Measurements from ENCODE around the gene PRR15L. TPM values are rescaled to one million over a fixed set of nuclear protein-coding genes. Genes with fewer than 3 reads are reported as not detected.

The PRR15L gene
- total and polyA plus RNA-seq, 2 of the 8 experiments (the other 6 are each of a cell fraction or from before 2014, with no cell fraction given), result 0.26 to 1.1 TPM

DNA sequence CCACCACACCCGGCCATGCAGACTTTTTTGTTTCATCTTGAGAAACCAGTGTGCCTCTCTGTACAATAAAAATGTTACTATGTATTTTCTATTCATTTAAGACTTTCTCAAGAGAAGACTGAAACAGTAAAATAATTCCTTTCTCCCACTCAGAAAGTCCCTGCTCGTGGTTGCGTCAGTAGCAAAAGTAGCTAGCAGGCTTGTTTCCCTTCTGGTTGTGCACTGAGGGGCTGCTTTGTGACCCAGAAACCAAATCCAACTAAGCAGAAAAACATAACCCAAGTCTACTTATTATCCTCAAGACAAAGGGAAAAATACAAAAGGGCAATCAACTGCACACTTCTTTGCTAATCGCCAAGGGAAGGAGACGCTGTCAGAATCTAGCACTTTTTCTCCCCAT, 19.7 kb downstream of the PRR15L start:
- no peak overlapping the region for H3K4ac ChIP-seq (replicated peaks; ENCODE audit: insufficient read length, low read depth, low read length)
- H3K23ac ChIP-seq (ENCODE audit: insufficient read length), result no peak overlapping the region
- H4K5ac ChIP-seq (ENCODE audit: insufficient read length, low read depth, low read length), result no peak overlapping the region
- H2BK20ac ChIP-seq (ENCODE audit: low read length), result no peak overlapping the region
- FAIRE-seq (no peak), DNase-seq (ENCODE audit: low read depth in 1 of 2, low spot score in 2 of 2) (no peak)
- peaks cover 0 to 1% (median 0%) of the 10 kb centered on the region in 4 experiments; a peak in 1 of 7 replicates for H3K4me1 ChIP-seq (replicated peaks in 1 of 4; ENCODE audit: control insufficient read depth in 3 of 4, insufficient read depth in 4 of 4, low read length in 3 of 4)
- no peak overlapping the region for H2BK15ac ChIP-seq (ENCODE audit: low read length)
- POLR2A ChIA-PET (ENCODE audit: partially characterized antibody), result interaction anchor here (0.9 kb wide), 1 partner anchor 62 kb away, joined by 3 read pairs; no protein-coding TSS in a partner anchor
- no peak overlapping the region for H4K8ac ChIP-seq (ENCODE audit: extremely low read depth, insufficient read depth, low read length)
- H2AK5ac ChIP-seq (ENCODE audit: low read depth, low read length), result no peak overlapping the region
- H3K79me1 ChIP-seq (ENCODE audit: low read depth, low read length), result no peaks in the 10 kb centered on the region
- H3K18ac ChIP-seq (ENCODE audit: extremely low read depth, low read length), result no peak overlapping the region
- H2BK5ac ChIP-seq (ENCODE audit: low read depth, low read length), result no peak overlapping the region
- no peak overlapping the region for H2BK120ac ChIP-seq (replicated peaks; ENCODE audit: low read depth, low read length)
- TF ChIP-seq FOSL1 (IDR thresholded peaks at IDR 0.05; ENCODE audit: insufficient read depth, low read depth, low read length), result no peak
- no peak for TF ChIP-seq HDAC2 (IDR thresholded peaks at IDR 0.05; ENCODE audit: borderline replicate concordance in 1 of 2, low read depth in 2 of 2, low read length in 2 of 2)
- no peak for TF ChIP-seq CBX8 (IDR thresholded peaks at IDR 0.05; ENCODE audit: borderline replicate concordance, low read depth, low read length)
- TF ChIP-seq GTF2F1 (IDR thresholded peaks at IDR 0.05; ENCODE audit: borderline replicate concordance, low read depth, low read length), result no peak
- no peak for TF ChIP-seq TAF7 (optimal IDR thresholded peaks at IDR 0.05; ENCODE audit: borderline replicate concordance, low read depth, low read length)
- TF ChIP-seq, protein P1, sequence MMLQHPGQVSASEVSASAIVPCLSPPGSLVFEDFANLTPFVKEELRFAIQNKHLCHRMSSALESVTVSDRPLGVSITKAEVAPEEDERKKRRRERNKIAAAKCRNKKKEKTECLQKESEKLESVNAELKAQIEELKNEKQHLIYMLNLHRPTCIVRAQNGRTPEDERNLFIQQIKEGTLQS (IDR thresholded peaks at IDR 0.05; ENCODE audit: insufficient read depth, low read depth, low read length), result no peak
- no peak overlapping the region for H3K4me2 ChIP-seq (ENCODE audit: insufficient read depth in 1 of 2, low read depth in 2 of 2, low read length in 2 of 2)
- no peak overlapping the region for H3K9ac ChIP-seq (replicated peaks in 1 of 4; ENCODE audit: extremely low read depth in 1 of 4, low read depth in 3 of 4, low read length in 3 of 4)
- H3K9me3 ChIP-seq (ENCODE audit: insufficient read depth in 2 of 2, low read depth in 1 of 2, low read length in 1 of 2), result no peaks in the 10 kb centered on the region
- H2BK12ac ChIP-seq (ENCODE audit: low read depth, low read length), result no peak overlapping the region
- H3K79me2 ChIP-seq (ENCODE audit: control insufficient read depth in 1 of 2, insufficient read depth in 2 of 2, low read length in 2 of 2), result no peaks in the 10 kb centered on the region
- H2AFZ ChIP-seq (ENCODE audit: low read length), result no peak overlapping the region
- 88% methylated on average over 5 of the region's 5 CpGs; no CpG with 5 or more reads in 1 of the 2 experiments for WGBS, 2 experiments (ENCODE audit: extremely low coverage in 1 of 2, insufficient coverage in 1 of 2, insufficient read length in 1 of 2, insufficient replicate concordance in 2 of 2, low coverage in 1 of 2, low lambda C conversion rate in 2 of 2, missing lambda C conversion rate in 1 of 2)
- H3K27ac ChIP-seq (ENCODE audit: low read depth, low read length), result no peak overlapping the region
- H3K4me3 ChIP-seq (ENCODE audit: extremely low read depth in 1 of 4, insufficient read depth in 2 of 4, low read depth in 3 of 4, low read length in 4 of 4), result no peak overlapping the region
- peaks cover 3% of the 10 kb centered on the region; the same call in 1 of the 2 replicates for H3K23me2 ChIP-seq (ENCODE audit: low read depth, low read length)
- H3K36me3 ChIP-seq (ENCODE audit: control insufficient read depth in 2 of 4, insufficient read depth in 4 of 4, low read length in 3 of 4), result no peaks in the 10 kb centered on the region
- H3K56ac ChIP-seq (replicated peaks; ENCODE audit: insufficient read length, low read depth, low read length), result no peak overlapping the region
- H3K27me3 ChIP-seq (replicated peaks in 1 of 4; ENCODE audit: control insufficient read depth in 3 of 4, extremely low read depth in 1 of 4, insufficient read depth in 3 of 4, low read length in 3 of 4), result peaks cover 0 to 12% (median 7%) of the 10 kb centered on the region in 4 experiments; a peak in 5 of 7 replicates
- CTCF ChIA-PET (ENCODE audit: partially characterized antibody), result interaction anchor here (4.4 to 28.0 kb wide), 3 partner anchors 8 to 30 kb away, joined by 35 to 1010 read pairs (median 154); partner anchors contain the start of genes CDK5RAP3 and PRR15L
- H3K14ac ChIP-seq (ENCODE audit: insufficient read length), result no peak overlapping the region
- no peaks in the 10 kb centered on the region for H4K20me1 ChIP-seq (replicated peaks in 1 of 2; ENCODE audit: control insufficient read depth in 1 of 2, insufficient read depth in 2 of 2, low read length in 2 of 2)
- no peak overlapping the region for H4K91ac ChIP-seq (replicated peaks; ENCODE audit: insufficient read length, low read length)

Data from H1 (cell line).